GM23248 (cell line): ENCODE data around the gene WDTC1.

Experiments
- EZH2 ChIP-seq: fragments of 200-600 bp; sonication (generic); IDR thresholded peaks from 2 replicates; pipeline ENCODE4 v1.6.1; 2018; ENCODE audit warnings: antibody characterized with exemption, mild to moderate bottlenecking; ENCODE audit not compliant: insufficient read depth, poor library complexity, severe bottlenecking
- EZH2phosphoT487 ChIP-seq: fragments of 200-600 bp; sonication (generic); IDR thresholded peaks from 2 replicates; pipeline ENCODE4 v1.6.1; 2018; ENCODE audit warnings: antibody characterized with exemption, moderate library complexity, mild to moderate bottlenecking, low read depth; ENCODE audit not compliant: insufficient read depth

DNA sequence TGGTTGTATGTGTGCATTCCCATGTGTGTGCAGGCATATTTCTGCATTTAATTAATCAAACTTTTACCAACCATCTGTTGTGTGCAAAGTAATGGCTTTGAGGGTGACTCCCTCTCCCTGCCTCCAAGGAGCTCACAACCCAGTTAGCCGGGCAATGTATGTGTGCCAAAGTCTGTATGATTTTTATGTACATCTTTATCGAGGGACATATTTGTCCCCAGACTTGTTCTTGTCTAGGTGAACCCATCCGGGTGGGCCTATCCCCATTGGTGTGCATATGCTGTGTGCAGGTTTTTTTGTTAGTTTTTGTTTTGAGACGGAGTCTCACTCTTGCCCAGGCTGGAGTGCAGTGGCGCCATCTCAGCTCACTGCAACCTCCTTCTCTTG is 109.2 kb downstream of the WDTC1 start:
- no peak for TF ChIP-seq EZH2
- TF ChIP-seq EZH2phosphoT487, result no peak
